ENCODE results near the gene ADCK2. TPM values are rescaled to one million over a fixed set of nuclear protein-coding genes. Genes with fewer than 3 reads are reported as not detected.
A peak's percentile ranks its signal among the peaks of the same experiment; 100 is the strongest.

ADCK2 gene
- total RNA-seq, 1 donor from 2014 or later, result 37.6 TPM

DNA sequence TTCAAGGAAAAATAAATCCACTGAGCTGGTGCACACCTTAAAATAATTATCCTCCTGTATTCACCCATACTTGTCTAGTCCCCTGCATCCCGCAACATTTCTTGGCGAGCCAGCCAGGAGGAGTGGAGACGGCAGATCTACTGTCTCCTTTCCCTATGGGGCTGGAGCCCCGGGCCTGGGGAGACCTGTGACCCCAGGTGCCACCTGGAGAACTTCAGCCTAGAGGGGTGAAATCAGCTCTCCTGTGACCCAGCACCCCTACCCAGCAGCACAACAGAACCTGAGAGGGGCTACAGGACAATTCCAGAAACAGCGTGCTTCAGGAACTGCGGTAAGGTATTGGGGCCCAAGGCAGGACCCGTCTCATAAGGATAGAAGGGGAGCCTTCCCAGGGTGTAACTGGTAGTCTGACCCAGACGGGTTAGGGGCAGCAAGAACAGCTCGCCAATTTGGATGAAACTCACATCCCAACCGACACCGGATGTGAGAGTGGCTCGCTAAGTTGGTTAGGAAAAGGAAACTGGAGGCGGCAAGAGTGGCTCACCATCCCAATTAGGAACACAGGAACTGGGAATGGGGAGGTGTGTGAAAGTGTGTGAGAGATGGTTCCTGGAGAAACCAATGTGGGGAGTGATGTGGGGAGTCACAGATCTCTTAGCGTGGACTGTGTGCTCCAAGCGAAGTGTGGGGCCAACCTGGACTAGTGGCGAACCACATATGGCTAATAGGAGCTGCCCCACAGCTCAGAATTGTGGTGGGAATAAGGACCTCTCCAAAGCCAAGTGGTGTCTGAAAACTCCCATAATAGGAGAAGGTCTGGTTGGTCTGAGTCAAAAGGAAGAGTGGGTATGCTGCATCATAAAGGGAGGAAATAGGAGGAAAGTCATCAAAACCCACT is 17.0 kb upstream of the ADCK2 start:
- no peak overlapping the region for H3K4me3 Mint-ChIP-seq (ENCODE audit: unreplicated experiment)
- peaks cover 8% of the 10 kb centered on the region for H3K4me1 Mint-ChIP-seq (ENCODE audit: unreplicated experiment)
- H3K27me3 Mint-ChIP-seq (ENCODE audit: unreplicated experiment), result peaks cover 6% of the 10 kb centered on the region
- TF ChIP-seq, protein P1, sequence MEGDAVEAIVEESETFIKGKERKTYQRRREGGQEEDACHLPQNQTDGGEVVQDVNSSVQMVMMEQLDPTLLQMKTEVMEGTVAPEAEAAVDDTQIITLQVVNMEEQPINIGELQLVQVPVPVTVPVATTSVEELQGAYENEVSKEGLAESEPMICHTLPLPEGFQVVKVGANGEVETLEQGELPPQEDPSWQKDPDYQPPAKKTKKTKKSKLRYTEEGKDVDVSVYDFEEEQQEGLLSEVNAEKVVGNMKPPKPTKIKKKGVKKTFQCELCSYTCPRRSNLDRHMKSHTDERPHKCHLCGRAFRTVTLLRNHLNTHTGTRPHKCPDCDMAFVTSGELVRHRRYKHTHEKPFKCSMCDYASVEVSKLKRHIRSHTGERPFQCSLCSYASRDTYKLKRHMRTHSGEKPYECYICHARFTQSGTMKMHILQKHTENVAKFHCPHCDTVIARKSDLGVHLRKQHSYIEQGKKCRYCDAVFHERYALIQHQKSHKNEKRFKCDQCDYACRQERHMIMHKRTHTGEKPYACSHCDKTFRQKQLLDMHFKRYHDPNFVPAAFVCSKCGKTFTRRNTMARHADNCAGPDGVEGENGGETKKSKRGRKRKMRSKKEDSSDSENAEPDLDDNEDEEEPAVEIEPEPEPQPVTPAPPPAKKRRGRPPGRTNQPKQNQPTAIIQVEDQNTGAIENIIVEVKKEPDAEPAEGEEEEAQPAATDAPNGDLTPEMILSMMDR (IDR thresholded peaks at IDR 0.05; ENCODE audit: unreplicated experiment), result no peak
- no peak overlapping the region for H3K27ac Mint-ChIP-seq (ENCODE audit: unreplicated experiment)
- H3K36me3 Mint-ChIP-seq (ENCODE audit: low read depth, unreplicated experiment), result no peaks in the 10 kb centered on the region
- no peak for DNase-seq (ENCODE audit: low spot score)
- H3K9me3 Mint-ChIP-seq (ENCODE audit: unreplicated experiment), result no peaks in the 10 kb centered on the region

DNA sequence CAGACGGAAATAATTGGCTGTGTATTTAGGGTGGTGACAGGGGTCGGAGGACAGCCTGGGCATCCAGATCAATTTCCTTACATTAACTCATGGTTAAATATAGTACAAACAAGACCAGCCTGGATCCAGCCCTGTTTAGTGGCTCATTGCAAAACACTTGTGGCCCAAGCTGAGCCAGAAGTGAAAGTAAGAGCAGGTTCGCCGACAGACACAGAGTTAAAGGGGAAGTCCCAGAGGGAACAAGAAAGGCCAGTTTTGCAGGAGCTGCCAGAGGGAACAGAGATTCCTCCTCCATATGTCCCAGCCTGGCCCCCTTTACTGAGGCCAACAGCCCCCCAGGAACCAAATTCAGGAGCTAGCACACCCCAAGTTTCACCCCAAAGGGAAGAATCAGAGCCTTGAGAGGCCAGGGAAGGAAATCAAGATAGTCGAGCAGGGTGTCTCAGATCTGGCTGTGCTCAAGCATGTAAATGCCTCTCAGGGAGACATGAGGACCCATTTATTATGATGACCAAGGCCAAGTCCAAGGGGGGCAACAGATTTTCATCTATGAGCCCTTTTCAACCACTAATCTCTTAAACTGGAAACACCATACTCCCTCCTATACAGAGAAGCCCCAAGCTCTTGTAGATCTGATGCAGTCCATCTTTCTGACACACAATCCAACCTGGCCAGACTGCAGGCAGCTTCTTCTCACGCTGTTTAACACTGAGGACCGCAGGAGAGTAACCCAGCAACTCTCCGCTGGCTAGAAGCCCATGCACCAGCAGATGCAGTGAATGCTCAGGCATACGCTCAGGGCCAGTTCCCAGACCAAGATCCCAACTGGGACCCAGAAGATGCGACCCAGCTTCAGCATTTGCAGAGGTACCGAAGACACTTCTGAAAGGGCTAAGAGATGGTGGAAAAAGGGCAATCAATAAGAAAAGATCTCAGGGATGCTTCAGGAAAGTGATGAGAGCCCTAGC is 15.9 kb upstream of the ADCK2 start:
- H3K36me3 Mint-ChIP-seq (ENCODE audit: low read depth, unreplicated experiment), result no peaks in the 10 kb centered on the region
- no peak overlapping the region for H3K4me3 Mint-ChIP-seq (ENCODE audit: unreplicated experiment)
- peak overlapping the region; percentile 49 for H3K27ac Mint-ChIP-seq (ENCODE audit: unreplicated experiment)
- peaks cover 10% of the 10 kb centered on the region for H3K4me1 Mint-ChIP-seq (ENCODE audit: unreplicated experiment)
- no peak for DNase-seq (ENCODE audit: low spot score)
- peaks cover 2% of the 10 kb centered on the region for H3K27me3 Mint-ChIP-seq (ENCODE audit: unreplicated experiment)
- H3K9me3 Mint-ChIP-seq (ENCODE audit: unreplicated experiment), result no peaks in the 10 kb centered on the region
- TF ChIP-seq, protein P1 (IDR thresholded peaks at IDR 0.05; ENCODE audit: unreplicated experiment), result no peak

DNA sequence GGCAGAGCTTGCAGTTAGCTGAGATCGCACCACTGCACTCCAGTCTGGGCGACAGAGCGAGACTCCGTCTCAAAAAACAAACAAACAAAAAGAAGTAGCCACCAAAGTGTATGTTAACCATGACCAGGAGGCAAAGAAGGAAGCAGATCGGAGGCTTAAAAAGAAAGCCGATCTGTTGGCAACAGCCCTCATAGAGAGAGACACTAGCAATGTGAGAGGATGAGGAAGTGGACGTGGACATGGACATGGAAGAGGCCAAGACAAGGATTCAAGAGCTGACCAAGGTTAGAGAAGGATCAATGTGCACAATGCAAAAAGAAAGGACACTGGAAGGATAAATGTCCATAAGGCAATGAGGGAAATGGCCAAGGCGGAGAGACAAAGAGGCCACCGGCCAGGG is 14.9 kb upstream of the ADCK2 start:
- no peak for DNase-seq (ENCODE audit: low spot score)
- Mint-ChIP-seq H3K27me3 (ENCODE audit: unreplicated experiment) (peaks cover 2% of the 10 kb centered on the region), H3K9me3 (ENCODE audit: unreplicated experiment) (no peaks in the 10 kb centered on the region), H3K36me3 (ENCODE audit: low read depth, unreplicated experiment) (no peaks in the 10 kb centered on the region), H3K27ac (ENCODE audit: unreplicated experiment) (no peak overlapping the region), H3K4me3 (ENCODE audit: unreplicated experiment) (no peak overlapping the region), H3K4me1 (ENCODE audit: unreplicated experiment) (peaks cover 10% of the 10 kb centered on the region)
- TF ChIP-seq, protein P1 (IDR thresholded peaks at IDR 0.05; ENCODE audit: unreplicated experiment), result no peak

DNA sequence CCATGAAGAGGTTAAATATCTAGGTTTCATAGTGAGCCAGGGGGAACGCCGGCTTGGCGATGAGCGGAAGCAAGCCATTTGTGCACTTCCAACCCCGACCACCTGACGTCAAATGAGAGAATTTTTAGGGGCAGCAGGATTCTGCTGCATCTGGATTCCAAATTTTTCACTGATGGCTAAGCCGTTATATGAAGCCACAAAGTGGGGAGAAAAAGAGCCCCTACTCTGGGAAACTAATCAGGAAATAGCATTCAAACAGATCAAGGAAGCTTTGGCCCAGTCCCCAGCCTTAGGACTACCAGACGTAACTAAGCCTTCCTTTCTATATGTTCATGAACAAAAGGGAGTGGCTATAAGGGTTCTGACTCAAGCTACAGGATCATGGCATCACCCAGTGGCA is 12.9 kb upstream of the ADCK2 start:
- H3K36me3 Mint-ChIP-seq (ENCODE audit: low read depth, unreplicated experiment), result no peaks in the 10 kb centered on the region
- peaks cover 10% of the 10 kb centered on the region for H3K4me1 Mint-ChIP-seq (ENCODE audit: unreplicated experiment)

More for the DNA sequence above, 12.9 kb upstream of the ADCK2 start:
- Mint-ChIP-seq H3K27ac (ENCODE audit: unreplicated experiment) (no peak overlapping the region), H3K4me3 (ENCODE audit: unreplicated experiment) (no peak overlapping the region), H3K9me3 (ENCODE audit: unreplicated experiment) (no peaks in the 10 kb centered on the region), H3K27me3 (ENCODE audit: unreplicated experiment) (no peaks in the 10 kb centered on the region)
- DNase-seq (ENCODE audit: low spot score), result no peak
- TF ChIP-seq, protein P1 (IDR thresholded peaks at IDR 0.05; ENCODE audit: unreplicated experiment), result no peak

Measured in endothelial cell (in vitro differentiated cells).